ENCODE measurements around the gene KRT6A. TPM values are rescaled to one million over a fixed set of nuclear protein-coding genes. Genes with fewer than 3 reads are reported as not detected.

KRT6A gene
- total RNA-seq, 3 donors from 2014 or later (not counting 1 experiment from before 2014, with no cell fraction given), result not detected

GRCh38 chr12:52464897-52465296 is 28.2 kb downstream of the KRT6A start:
- no peaks in the 10 kb centered on the region for H3K36me3 Mint-ChIP-seq
- 57% methylated on average over 2 of the region's 2 CpGs for WGBS (ENCODE audit: insufficient coverage)

GRCh38 chr12:52461693-52462092 is 31.4 kb downstream of the KRT6A start:
- Histone ChIP-seq H3K4me3 (ENCODE audit: low read length) (no peak overlapping the region), H3K27ac (ENCODE audit: low read length) (no peak overlapping the region), H3K9me3 (ENCODE audit: control insufficient read depth, insufficient read depth, low read length) (no peaks in the 10 kb centered on the region), H3K27me3 (ENCODE audit: control insufficient read depth, insufficient read depth, low read length) (peaks cover 9% of the 10 kb centered on the region), H3K36me3 (ENCODE audit: control insufficient read depth, insufficient read depth, low read length) (no peaks in the 10 kb centered on the region), H3K4me1 (ENCODE audit: control insufficient read depth, insufficient read depth, low read length) (no peaks in the 10 kb centered on the region)
- H3K4me1 Mint-ChIP-seq, result no peaks in the 10 kb centered on the region
- ATAC-seq, result no peak
- no peak for TF ChIP-seq CTCF (IDR thresholded peaks at IDR 0.05)
- H3K27ac Mint-ChIP-seq, result no peak overlapping the region
- intact Hi-C loops (cut with micrococcal nuclease), result no loop called here
- peaks cover 21 to 54% of the 10 kb centered on the region in 2 donors for H3K27me3 Mint-ChIP-seq (ENCODE audit: low read depth in 2 of 2)
- no peaks in the 10 kb centered on the region for H3K36me3 Mint-ChIP-seq
- no peak overlapping the region for H3K4me3 Mint-ChIP-seq
- DNase-seq, result no peak
- WGBS (ENCODE audit: insufficient coverage), result 76% methylated on average over 4 of the region's 5 CpGs
- H3K9me3 Mint-ChIP-seq, result no peaks in the 10 kb centered on the region

More at GRCh38 chr12:52464897-52465296, 28.2 kb downstream of the KRT6A start:
- no peaks in the 10 kb centered on the region for H3K9me3 ChIP-seq (ENCODE audit: control insufficient read depth, insufficient read depth, low read length)
- H3K4me3 ChIP-seq (ENCODE audit: low read length), result no peak overlapping the region
- H3K9me3 Mint-ChIP-seq, result no peaks in the 10 kb centered on the region
- no peaks in the 10 kb centered on the region for H3K4me1 Mint-ChIP-seq
- no peak overlapping the region for H3K27ac ChIP-seq (ENCODE audit: low read length)
- no peaks in the 10 kb centered on the region for H3K36me3 ChIP-seq (ENCODE audit: control insufficient read depth, insufficient read depth, low read length)
- TF ChIP-seq CTCF (IDR thresholded peaks at IDR 0.05), result no peak
- intact Hi-C loops (cut with micrococcal nuclease), result no loop called here
- DNase-seq (no peak), ATAC-seq (no peak)
- H3K4me1 ChIP-seq (ENCODE audit: control insufficient read depth, insufficient read depth, low read length), result no peaks in the 10 kb centered on the region
- H3K4me3 Mint-ChIP-seq, result no peak overlapping the region
- H3K27me3 ChIP-seq (ENCODE audit: control insufficient read depth, insufficient read depth, low read length), result peaks cover 9% of the 10 kb centered on the region
- no peak overlapping the region for H3K27ac Mint-ChIP-seq
- peaks cover 26 to 47% of the 10 kb centered on the region in 2 donors for H3K27me3 Mint-ChIP-seq (ENCODE audit: low read depth in 2 of 2)

- no peak overlapping the region for H3K4me3 Mint-ChIP-seq
- intact Hi-C loops (cut with micrococcal nuclease), result no loop called here
- Histone ChIP-seq H3K36me3 (ENCODE audit: control insufficient read depth, insufficient read depth, low read length) (no peaks in the 10 kb centered on the region), H3K4me1 (ENCODE audit: control insufficient read depth, insufficient read depth, low read length) (peaks cover 5% of the 10 kb centered on the region), H3K9me3 (ENCODE audit: control insufficient read depth, insufficient read depth, low read length) (no peaks in the 10 kb centered on the region), H3K4me3 (ENCODE audit: low read length) (no peak overlapping the region), H3K27me3 (ENCODE audit: control insufficient read depth, insufficient read depth, low read length) (peaks cover 8% of the 10 kb centered on the region), H3K27ac (ENCODE audit: low read length) (no peak overlapping the region)
- no peaks in the 10 kb centered on the region for H3K36me3 Mint-ChIP-seq
- ATAC-seq (no peak), DNase-seq (no peak)
- H3K27me3 Mint-ChIP-seq (ENCODE audit: low read depth in 2 of 2), result peaks cover 13 to 43% of the 10 kb centered on the region in 2 donors
- H3K9me3 Mint-ChIP-seq, result no peaks in the 10 kb centered on the region
- no peak overlapping the region for H3K27ac Mint-ChIP-seq
- 84% methylated on average over 5 of the region's 5 CpGs for WGBS (ENCODE audit: insufficient coverage)
- peaks cover 20 to 21% of the 10 kb centered on the region in 2 donors for H3K4me1 Mint-ChIP-seq
- no peak for TF ChIP-seq CTCF (IDR thresholded peaks at IDR 0.05)
Observed at GRCh38 chr12:52458861-52459260, 34.2 kb downstream of the KRT6A start.

- TF ChIP-seq CTCF (IDR thresholded peaks at IDR 0.05), result no peak
- Mint-ChIP-seq H3K4me1 (peaks cover 20 to 21% of the 10 kb centered on the region in 2 donors), H3K4me3 (no peak overlapping the region), H3K27ac (no peak overlapping the region), H3K36me3 (no peaks in the 10 kb centered on the region), H3K27me3 (ENCODE audit: low read depth in 2 of 2) (peaks cover 10 to 24% of the 10 kb centered on the region in 2 donors), H3K9me3 (no peaks in the 10 kb centered on the region)
- DNase-seq, result no peak
- ATAC-seq, result no peak
- Histone ChIP-seq H3K4me3 (ENCODE audit: low read length) (no peak overlapping the region), H3K36me3 (ENCODE audit: control insufficient read depth, insufficient read depth, low read length) (no peaks in the 10 kb centered on the region), H3K27ac (ENCODE audit: low read length) (no peak overlapping the region), H3K27me3 (ENCODE audit: control insufficient read depth, insufficient read depth, low read length) (peaks cover 4% of the 10 kb centered on the region), H3K9me3 (ENCODE audit: control insufficient read depth, insufficient read depth, low read length) (no peaks in the 10 kb centered on the region), H3K4me1 (ENCODE audit: control insufficient read depth, insufficient read depth, low read length) (peaks cover 5% of the 10 kb centered on the region)
- intact Hi-C loops (cut with micrococcal nuclease), result no loop called here
- WGBS (ENCODE audit: insufficient coverage), result no CpG with 5 or more reads among the region's 1 CpG
Observed at GRCh38 chr12:52455821-52456220, 37.2 kb downstream of the KRT6A start.

All from natural killer cell (primary cell).